ENCODE measurements around the gene POTEF.
"Not testable (repeated sequence)": the region's sequence is repeated elsewhere in the genome, so short reads cannot be mapped to it uniquely, and the experiment has no call there.

POTEF gene

DNA sequence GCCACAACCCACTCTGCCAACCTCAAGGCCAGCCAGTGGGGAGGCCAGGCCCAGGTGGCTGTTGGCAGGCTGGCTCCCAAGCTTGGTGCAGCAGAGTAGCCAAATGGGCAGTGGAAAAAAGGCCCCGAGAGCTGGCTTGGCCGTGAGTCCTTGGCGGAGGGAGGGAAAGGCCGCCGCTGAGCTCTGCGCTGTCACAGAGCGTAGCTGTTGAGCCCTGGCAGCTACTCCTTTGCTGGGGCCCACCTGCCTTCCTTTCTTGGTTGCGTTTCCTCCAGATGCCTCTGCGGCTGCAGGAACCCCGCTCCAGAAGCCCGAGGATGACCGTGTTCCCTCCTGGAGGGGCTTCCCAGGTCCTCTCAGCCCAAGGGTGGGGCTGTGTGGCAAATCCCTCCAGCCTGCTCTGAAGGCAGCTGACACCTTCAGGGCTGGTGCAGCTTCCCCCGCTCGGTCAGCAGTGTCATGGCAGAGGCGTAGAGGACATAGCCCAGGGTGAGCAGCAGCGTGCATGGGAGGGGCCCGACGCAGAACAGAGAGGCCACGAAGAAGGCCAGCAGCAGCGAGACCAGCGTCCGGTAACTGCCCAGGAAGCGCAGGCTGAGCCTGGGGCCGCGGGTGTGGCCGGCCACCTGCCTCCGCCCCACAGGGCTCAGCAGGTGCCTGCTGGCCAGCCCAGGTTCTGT, 23.3 kb upstream of the POTEF start:
- DNase-seq, result not testable (repeated sequence)

DNA sequence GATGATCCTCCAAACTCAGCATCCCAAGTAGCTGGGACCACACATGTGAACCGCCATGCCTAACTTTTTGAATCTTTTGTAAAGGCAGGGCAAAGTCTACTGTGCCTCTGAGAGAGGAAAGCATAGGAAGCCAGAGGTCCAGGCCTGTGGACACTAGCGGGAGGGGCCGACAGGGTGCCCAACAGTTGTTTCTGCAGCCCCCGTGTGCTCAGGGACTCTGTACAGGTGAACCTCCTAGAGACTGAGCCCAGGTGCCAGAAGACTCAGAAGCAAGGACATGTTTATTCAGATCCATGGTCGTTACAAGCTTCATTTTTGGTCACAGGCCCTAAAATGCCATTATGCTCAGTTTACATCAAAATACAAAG, 22.1 kb upstream of the POTEF start:
- not testable (repeated sequence) for DNase-seq

DNA sequence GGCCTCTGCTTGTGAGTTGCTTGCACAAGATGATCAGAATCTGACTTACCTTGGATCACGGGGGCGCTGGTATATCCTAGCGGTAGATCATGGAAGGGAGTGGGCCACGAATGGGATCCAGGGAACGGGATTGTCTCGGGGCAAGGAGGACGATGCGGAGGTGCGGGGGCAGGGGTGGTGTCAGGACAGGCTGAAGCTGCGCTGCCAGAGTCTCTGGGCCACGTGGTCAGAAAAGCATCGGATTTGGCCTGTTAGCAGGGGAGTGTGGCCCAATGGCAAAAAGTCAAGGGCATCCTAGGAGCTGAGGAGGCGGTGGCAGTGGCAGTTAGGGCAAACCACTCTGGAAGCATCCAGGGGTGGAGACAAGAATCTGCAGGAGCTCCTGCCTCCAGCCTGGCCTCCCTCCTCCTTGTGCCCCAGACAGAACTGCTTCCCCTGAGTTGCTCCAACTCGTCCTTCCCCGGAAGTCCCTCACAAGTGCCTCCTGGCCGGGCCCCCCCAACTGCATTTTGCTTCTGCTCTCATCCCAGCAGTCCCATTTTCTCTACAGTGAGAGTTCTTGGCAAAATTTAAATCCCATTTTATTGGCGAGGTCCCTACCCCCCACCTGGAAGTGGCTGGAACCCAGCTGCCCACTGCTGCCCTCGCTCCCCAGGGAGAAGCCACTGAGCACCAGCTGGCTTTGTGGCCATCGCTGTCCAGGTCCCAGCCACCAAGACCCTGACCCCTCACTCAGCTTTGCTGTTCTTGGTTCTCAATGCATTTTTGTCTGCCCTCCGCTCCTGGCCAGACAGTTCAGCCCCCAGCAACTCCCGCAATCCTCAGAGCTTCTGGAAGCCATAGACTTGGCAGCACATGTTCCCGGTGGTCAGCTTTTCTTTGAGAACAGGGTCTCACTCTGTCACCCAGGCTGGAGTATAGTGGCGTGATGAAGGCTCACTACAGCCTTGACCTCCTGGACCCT, 21.4 kb upstream of the POTEF start:
- no peak for DNase-seq

DNA sequence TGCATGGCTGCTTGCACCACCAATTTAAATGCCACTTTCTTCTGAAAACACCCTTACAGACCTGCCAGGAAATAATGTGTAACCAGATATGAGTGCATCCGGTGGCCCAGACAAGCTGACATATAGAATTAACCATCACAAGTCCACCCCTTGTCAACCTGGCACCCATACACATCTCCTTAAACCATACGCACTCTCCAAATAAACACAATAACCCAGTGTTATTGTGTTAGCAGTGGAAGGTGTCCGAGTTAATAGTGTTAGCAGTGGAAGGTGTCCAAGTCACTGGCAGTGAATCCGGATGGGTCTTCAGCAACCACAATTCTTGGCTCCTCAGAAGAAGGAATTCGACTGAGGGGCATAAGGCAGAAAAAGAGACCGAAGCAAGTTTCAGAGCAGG, 19.5 kb upstream of the POTEF start:
- not testable (repeated sequence) for DNase-seq

DNA sequence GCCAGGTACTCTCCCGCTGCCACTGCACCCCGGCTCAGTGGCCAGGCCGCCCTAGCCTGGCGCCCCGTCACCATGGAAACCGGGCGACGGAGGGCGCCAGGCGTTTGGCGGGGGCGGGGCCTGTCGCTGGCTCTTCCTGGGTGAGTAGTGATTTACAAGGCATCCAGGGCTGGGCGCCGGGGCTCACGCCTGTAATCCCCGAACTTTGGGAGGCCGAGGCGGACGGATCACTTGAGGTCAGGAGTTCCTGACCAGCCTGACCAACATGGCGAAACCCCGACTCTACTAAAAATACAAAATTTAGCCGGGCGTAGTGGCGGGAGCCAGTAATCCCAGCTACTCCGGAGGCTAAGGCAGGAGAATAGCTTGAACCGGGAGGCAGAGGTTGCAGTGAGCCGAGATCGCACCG, 16.0 kb upstream of the POTEF start, which contains the start of gene CCDC74B:
TSS of gene CCDC74B (minus strand) at position 107 of the 409 bp plus-strand sequence. CDS start 116 bp downstream, outside the sequence.
- not testable (repeated sequence) for DNase-seq

DNA sequence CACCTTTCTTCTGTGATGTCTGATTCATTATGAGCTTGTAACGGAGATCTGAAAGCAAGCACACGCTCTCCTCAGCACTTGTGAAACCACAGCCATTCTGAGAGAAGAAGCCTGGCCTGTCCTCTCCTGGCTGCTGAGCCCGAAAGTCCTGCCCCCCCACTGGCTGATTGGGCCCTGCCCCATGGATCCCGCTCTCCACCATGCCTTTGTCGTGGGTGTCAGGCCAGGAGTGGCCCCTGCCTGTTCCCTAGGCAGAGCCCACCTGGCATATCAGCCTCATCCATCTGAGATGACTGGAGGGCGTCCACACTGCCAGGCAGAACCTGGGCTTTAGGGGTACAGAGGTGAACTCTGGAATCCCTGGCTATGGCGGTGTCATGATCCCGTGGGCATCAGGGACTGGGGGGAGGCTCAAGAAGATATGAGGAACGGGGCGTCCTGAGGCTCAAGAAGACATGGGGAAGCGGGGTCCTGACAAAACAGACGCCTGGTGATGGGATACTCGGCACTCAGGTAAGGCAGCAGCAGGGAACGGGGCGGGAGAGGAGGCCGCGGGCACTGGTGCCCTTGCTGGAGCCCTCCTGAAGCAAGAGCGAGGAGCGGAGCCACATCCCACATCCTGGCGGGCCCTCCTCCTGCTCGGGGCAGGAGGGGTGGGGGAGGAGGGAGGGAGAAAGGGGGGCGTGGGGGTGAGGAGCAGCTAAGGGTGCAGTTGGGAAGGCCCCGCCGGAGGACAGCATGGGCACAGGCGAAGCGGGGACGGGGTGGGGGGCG, 14.4 kb upstream of the POTEF start:
- DNase-seq, result not testable (repeated sequence)

DNA sequence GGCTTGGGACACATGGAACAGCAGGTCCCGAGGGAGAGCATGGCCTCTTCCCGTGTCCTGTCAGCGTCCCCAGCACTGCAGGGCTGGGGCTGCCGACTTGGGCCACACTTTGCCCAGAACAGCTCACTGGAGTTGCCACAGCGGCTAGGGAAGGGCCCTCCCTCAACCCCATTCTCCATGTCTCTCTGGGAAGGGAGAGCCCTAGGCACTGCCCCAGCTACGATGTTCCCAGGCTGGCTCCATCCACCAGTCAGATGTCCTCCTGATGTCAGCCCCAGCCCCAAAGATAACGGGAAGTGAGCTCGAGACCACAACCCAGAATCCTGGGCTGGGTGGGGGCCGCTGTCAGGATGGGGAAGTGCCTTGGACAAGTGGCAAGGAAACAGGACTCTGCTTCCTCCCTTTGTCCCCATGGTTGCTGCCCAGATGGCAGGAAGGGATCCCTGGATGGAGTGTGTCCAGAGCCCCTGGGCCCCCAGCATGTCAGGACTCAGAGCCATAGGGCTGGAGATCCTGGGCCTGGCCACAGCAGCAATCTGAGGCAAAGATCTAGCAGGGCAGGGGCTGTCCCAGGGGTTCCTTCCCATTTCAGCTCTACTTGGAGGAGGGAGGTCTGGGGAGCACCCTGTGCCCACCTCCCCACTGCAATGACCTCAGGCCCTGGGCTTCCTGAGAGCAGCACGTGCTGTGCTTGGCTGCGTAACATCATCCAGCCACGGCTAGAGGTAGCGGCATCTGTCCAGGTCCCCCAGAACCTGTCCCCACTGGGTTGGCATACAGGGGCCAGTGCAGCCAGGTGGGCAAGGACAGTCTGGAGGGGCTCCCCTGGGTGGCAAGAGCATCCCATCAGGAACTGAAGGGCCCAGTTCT, 13.6 kb upstream of the POTEF start:
- not testable (repeated sequence) for DNase-seq

DNA sequence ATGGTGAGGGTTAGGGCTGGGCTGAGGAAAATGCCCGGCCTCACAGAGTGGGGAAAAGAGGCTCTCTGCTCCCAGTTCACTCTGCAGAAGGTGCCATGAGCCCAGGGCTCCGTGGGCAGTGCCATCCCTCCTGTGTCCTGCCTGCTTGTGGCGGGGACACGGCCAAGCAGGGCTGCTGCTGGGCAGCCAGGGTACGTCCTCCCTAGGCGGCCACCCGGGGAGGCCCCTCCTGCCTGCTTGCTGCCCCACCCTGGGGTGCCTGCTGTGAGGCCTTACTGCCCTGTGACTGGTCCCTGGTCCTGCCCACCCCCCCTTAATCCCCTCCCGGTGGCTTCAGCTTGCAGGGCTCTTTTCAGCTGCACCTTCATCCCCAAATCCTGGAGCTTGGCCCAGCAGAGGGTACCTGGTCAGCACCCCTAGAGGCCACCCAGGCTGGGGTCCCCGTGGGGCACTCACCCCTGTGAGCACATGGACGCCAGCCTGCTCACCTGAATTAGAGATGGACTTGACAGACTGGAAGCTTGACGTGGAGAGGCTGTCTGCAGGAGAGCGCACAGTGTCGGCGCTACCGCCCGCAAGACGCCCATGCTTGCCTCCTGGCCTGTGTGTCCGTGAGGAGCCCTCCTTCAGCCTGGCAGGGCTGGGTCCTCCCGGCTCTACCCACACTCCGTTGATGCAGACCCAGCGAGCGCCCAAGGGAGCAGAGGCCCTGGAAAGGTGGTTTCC, 12.8 kb upstream of the POTEF start:
- DNase-seq, result not testable (repeated sequence)

DNA sequence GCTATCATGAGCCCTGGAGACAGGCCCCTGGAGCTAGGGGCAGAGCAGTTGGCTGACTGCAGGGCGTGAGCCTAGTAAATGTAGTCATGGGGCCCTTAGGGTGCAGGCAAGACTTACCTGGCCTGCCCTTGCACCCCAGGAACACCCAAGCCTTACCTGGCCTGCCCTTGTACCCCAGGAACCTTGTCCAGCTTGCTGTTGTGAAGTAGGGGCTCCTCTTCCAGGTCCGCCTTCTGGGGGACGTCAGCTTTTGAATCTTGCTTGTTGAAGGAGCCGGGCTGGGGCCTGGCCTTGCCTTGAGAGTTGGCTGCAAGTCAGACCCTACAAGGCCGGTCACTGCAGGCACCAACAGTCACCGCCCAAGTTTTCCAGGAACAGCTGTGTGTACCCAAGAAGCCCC, 12.0 kb upstream of the POTEF start:
- not testable (repeated sequence) for DNase-seq

DNA sequence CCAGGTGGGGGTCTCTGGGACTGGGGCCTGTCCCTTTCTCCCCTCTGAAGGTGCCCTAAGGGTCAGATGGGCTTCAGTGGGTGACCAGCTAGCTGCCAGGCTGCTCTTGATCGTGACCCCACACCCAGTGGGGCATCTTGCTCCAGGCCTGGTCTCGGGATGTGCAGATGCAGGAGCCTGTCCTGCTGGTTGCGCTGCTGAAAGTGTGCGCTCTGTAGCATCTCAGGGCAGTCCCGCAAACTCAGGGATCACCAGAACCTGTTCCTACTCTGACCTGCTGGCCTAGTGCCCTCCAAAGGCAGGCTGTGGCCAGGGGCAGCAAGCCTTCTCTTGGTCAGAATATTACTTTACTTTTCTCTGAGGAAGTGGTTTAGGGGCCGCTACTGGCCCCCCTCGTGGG, 11.5 kb upstream of the POTEF start:
- not testable (repeated sequence) for DNase-seq

DNA sequence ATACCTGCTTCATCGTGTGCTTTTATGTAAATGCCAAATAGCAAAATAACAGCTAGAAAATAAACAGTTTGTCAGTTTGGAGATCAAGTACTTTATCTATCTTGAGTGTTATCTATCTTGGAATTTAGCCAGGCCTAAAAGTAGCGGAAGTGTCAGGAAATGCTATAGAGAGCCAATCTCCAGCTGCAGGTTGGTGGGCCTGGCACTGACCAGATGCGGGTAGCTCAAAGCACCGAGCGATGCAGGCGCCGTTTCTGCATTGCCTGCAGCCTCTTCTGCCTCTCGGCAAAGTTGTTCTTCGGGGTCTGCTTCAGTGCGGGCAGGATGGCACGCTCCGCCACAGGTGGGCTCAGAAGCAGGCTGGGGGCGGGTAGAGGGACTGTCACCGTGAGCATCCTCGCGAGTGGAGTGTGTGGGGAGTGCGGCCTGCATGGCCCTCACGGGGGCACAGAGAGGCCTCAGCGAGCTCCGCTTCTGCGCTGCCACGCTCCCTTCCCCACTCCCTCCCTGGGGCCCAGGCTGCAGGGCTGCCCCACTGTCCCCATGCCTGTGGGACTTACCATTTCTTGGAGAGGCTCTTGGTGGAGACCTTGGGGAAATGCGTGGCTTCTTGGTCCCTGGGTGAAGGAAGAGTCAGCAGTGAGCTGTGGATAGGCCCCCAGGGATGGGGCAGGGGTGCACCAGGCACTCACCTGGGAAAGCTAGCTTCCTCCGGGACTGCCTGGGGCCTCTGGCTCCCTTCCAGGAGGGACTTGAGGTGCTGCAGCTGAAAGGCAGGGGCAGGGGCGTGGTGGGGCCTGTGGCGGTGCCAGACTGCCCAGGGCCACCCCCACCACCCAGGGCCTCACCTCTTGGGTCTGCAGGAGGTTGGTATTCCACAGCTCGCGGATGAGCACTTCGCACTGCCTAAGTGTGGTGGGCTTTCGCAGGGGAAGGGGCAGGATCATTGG, 10.6 kb upstream of the POTEF start:
- DNase-seq, result not testable (repeated sequence)

DNA sequence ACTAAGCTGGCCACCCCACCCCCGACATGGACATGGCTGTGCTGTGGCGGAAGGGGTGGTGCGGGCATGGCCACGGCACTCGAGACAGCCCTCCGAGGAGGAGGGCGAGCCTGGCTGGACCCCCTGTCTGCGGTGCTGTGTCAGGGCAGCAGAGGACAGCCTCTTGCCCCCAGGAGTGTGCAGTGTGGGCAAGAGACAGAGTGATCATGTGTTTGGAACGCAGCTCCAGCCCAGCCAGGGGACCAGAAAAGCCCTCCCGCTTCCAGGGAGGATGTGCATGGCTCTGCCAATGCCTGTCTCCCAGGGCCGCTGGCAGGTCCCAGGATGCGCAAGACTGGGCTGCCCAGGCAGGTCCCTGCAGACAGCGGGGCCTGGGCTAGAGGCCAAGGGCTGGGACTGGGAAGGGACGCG, 9.8 kb upstream of the POTEF start:
- not testable (repeated sequence) for DNase-seq

DNA sequence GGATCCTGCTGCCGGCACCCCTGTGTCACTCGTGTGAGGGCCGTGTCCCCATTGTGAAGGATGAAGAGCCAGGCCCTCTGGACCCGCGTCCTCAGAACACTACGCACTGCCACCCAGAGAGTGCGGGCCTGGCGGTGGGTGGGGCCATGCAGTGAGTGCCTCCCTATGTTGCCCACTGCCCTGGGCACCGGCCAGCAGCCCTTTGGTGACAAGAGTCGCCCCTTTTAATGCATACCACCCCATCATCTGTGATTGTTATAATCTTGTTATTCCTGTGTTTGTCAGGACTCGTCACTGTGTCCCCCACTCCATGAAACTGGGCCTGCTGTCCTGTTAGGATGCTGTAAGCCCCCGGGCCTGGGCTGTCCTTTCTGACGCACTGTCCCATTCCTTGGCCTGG, 9.3 kb upstream of the POTEF start:
- not testable (repeated sequence) for DNase-seq

DNA sequence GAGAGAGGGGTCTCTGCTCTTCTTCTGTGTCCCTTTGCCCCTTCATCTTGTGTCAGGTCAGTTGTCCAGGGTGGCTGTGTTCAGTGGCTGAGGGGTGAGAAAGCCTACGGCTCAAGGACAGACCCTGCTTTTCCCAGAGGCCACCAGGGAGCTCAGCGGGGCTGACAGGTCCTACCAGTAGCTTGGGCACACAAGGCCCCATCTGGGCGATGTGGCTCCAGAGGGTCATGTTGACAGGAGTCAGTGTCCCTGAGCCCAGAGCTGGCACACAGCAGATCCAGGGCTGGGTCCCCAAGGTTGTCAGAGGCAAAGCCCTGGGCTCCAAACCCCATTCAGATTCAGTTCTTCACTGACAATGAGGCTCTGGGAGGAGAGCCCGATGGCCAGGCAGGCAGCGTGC, 8.1 kb upstream of the POTEF start:
- not testable (repeated sequence) for DNase-seq

DNA sequence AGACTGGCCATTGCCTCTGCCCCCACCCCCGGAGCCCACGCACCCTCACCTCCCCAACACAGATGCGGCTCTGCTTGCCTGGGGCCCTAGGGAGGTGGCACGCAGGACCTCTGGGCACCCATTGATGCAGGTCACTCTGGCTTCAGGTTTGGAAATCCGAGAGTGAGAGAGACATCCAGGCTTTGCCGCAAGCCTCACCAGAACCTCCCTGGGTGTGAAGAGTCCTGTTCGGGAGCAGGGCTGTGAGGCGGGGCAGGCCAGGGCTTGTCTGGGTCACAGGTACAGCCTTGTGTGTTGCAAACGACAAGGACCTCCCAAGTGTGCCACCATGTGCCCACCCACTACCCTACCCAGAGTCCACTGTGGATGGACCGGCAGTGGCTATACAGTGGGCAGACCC, 7.5 kb upstream of the POTEF start:
- DNase-seq, result not testable (repeated sequence)

DNA sequence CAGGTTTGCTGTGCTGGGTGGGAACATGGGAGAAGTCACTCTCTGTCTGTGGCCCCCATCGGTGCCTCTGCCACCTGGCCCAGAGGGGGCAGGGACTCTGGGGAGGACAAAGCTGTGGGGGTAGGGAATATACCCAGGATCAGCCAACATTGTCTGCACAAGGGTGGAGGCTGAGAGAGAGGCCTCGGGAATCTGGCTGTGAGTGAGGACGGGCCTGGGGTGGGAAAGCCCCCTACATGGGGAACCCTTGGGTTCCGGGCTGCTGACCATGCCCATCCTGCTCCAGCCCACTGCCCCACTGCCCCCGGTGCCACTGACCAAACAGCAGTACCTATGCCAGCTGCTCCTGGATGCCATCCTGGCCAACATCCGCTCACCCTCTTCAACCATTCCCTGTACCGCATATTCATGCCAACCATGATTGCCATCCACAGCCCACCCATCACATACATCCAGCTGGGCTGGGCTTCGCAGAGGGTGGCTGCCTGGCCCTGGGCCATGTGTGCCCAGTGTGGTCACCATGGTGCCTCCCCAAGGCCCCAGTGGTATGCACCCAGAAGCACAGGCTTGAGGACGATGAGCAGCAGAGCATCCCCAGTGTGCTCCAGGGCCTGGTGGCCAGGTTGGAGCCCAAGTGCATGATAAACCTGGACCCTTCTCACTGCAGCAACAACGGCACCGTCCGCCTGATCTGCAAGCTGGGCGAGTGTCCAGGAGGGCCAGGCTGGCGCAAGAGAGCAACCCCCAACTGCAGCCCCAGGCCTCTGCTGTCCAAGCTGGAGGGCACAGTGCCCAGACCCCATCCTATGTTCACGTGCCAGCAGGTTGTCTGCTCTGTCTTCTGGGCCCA, 6.9 kb upstream of the POTEF start:
- no peak for DNase-seq

DNA sequence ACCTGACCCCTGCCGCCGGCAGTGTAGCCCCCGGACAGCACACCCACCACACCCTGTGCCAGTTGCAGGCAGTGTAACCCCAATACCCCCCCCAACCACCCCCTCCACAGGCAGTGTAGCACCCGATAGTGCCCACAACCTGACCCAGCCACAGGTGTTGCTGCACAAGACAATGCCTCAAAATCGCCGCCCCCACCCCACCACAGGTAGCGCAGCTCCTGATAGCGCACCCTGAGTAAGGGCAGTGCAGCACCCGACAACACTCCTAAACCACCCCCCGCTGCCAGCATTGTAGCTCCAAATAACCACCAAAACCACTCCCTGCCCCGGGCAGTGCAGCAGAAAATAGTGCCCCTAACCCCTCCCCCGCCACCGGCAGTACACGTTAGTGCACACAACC, 558 bp downstream of the POTEF start:
- DNase-seq, result not testable (repeated sequence)

DNA sequence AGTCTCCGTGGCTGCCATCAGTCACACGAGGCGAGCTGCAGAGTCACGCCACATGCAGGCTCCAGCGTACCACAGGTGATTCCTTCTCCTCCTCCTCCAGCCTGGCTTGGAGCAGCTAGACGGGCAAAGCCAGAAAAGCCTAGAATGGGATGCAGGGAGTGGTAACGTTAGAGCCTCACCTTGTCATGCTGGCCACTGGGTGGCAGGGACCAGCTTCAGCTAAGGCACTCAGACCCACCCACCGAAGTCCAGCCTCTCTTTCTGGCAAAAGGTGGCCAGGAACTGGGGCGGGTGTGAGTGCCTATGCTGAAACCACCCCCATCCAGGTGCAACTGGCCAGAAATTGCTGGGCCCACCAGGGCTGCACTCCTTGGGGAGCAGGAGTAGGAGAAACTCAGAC, 1.3 kb downstream of the POTEF start:
- not testable (repeated sequence) for DNase-seq

DNA sequence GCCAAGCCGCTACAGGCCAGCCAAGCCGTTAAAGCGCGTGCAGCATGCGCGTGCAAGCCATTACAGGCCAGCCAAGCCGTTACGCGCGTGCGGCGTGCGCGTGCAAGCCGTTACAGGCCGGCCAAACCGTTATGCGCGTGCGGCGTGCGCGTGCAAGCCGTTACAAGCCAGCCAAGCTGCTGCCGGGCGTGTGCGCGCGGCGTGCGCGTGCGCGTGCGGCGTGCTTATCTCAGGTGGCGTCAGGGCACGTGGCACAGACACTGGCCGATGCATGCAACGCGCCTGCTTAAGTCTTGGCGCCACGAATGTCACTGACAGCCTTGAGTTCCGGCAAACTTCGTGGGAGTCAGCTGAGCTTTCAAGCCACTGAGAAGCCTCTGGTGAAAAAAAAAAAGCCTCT, 8.1 kb downstream of the POTEF start:
- not testable (repeated sequence) for DNase-seq

Measured in right hindlimb (tissue), 1 donor.